ENCODE data around the gene GET3.

GRCh38 chr19:12720851-12721655 lies 16.2 kb upstream of the GET3 start:
- no peak for TF ChIP-seq CTCF (IDR thresholded peaks at IDR 0.05; ENCODE audit: low read depth, low read length, missing input control)
- TF ChIP-seq NR2F2 (IDR thresholded peaks at IDR 0.05): no peak
- no peak for TF ChIP-seq SP1 (IDR thresholded peaks at IDR 0.05)
- TF ChIP-seq ZBTB33 (IDR thresholded peaks at IDR 0.05): no peak
- TF ChIP-seq REST (IDR thresholded peaks at IDR 0.05): no peak
- TF ChIP-seq TAF1 (conservative IDR thresholded peaks at IDR 0.05): no peak
- no peak for TF ChIP-seq MAX (IDR thresholded peaks at IDR 0.05)
- TF ChIP-seq FOXA1 (IDR thresholded peaks at IDR 0.05): no peak
- no peak for TF ChIP-seq ATF3 (IDR thresholded peaks at IDR 0.05)
- no peak for TF ChIP-seq HNF4A (conservative IDR thresholded peaks at IDR 0.05)
- no peak for TF ChIP-seq YY1 (IDR thresholded peaks at IDR 0.05)
- no peak for TF ChIP-seq HNF4G (IDR thresholded peaks at IDR 0.05)
- no peak for TF ChIP-seq RAD21 (IDR thresholded peaks at IDR 0.05)
- TF ChIP-seq JUND (IDR thresholded peaks at IDR 0.05): no peak

All from liver (tissue), 3 donors.